Measurements from ENCODE around the gene BAG2. TPM values are rescaled to one million over a fixed set of nuclear protein-coding genes. Genes with fewer than 3 reads are reported as not detected.

Gene BAG2
- total and polyA plus RNA-seq, 2 of the 13 experiments (the other 11 are each of a cell fraction or from before 2014, with no cell fraction given): 5.7 to 15.1 TPM

- TF ChIP-seq ZNF451 (CRISPR knock-in tag; IDR thresholded peaks at IDR 0.05) (peak; percentile 94), ZNF547 (CRISPR knock-in tag; IDR thresholded peaks at IDR 0.05) (peak; percentile 90), SMAD3 (CRISPR knock-in tag; IDR thresholded peaks at IDR 0.05) (no peak; the same call in 1 of the 2 replicates), SAFB2 (CRISPR knock-in tag; IDR thresholded peaks at IDR 0.05; ENCODE audit: borderline replicate concordance, low read depth) (peak; percentile 98), RAD51 (IDR thresholded peaks at IDR 0.05; ENCODE audit: borderline replicate concordance) (no peak), SRF (IDR thresholded peaks at IDR 0.05; ENCODE audit: low read depth, low read length) (no peak), MNT (IDR thresholded peaks at IDR 0.05) (no peak), NRL (CRISPR knock-in tag; IDR thresholded peaks at IDR 0.05; ENCODE audit: borderline replicate concordance) (peak; percentile 97), THRA (CRISPR knock-in tag; IDR thresholded peaks at IDR 0.05; ENCODE audit: borderline replicate concordance) (peak; percentile 41), IRF1 (CRISPR knock-in tag; IDR thresholded peaks at IDR 0.05; ENCODE audit: low read depth) (no peak), E2F2 (CRISPR knock-in tag; IDR thresholded peaks at IDR 0.05; ENCODE audit: borderline replicate concordance) (peak; percentile 84; the same call in 1 of the 2 replicates), ZZZ3 (CRISPR knock-in tag; IDR thresholded peaks at IDR 0.05; ENCODE audit: borderline replicate concordance) (no peak), THAP9 (CRISPR knock-in tag; IDR thresholded peaks at IDR 0.05; ENCODE audit: borderline replicate concordance) (peak; percentile 46; the same call in 1 of the 2 replicates), ESRRA (CRISPR knock-in tag; IDR thresholded peaks at IDR 0.05; ENCODE audit: low read depth) (peak; percentile 73; the same call in 1 of the 2 replicates)
- TF ChIP-seq, protein P1, sequence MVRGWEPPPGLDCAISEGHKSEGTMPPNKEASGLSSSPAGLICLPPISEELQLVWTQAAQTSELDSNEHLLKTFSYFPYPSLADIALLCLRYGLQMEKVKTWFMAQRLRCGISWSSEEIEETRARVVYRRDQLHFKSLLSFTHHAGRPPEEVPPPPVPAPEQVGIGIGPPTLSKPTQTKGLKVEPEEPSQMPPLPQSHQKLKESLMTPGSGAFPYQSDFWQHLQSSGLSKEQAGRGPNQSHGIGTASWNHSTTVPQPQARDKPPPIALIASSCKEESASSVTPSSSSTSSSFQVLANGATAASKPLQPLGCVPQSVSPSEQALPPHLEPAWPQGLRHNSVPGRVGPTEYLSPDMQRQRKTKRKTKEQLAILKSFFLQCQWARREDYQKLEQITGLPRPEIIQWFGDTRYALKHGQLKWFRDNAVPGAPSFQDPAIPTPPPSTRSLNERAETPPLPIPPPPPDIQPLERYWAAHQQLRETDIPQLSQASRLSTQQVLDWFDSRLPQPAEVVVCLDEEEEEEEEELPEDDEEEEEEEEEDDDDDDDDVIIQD (CRISPR knock-in tag; IDR thresholded peaks at IDR 0.05; ENCODE audit: low read depth): no peak
- TF ChIP-seq, protein P2, sequence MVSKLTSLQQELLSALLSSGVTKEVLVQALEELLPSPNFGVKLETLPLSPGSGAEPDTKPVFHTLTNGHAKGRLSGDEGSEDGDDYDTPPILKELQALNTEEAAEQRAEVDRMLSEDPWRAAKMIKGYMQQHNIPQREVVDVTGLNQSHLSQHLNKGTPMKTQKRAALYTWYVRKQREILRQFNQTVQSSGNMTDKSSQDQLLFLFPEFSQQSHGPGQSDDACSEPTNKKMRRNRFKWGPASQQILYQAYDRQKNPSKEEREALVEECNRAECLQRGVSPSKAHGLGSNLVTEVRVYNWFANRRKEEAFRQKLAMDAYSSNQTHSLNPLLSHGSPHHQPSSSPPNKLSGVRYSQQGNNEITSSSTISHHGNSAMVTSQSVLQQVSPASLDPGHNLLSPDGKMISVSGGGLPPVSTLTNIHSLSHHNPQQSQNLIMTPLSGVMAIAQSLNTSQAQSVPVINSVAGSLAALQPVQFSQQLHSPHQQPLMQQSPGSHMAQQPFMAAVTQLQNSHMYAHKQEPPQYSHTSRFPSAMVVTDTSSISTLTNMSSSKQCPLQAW (CRISPR knock-in tag; IDR thresholded peaks at IDR 0.05): no peak
These were observed at the start of gene BAG2 (continued) for GRCh38 chr6:57172136-57173055.

All from HepG2 (cell line).